Esophagus squamous epithelium (tissue), 4 donors: ENCODE measurements around the gene LGALS4.

Experiments used
- CTCF ChIP-seq, 6 experiments: fragments of 450-650 bp in 4 of 6; fragments of 200-600 bp in 2 of 6; sonication (generic) in 2 of 6; IDR thresholded peaks; one replicate each; pipeline ENCODE4 v1.5.1; 2016 to 2019; ENCODE audit warnings: antibody characterized with exemption in 6 of 6, mild to moderate bottlenecking in 4 of 6, moderate library complexity in 4 of 6
- POLR2A ChIP-seq, 4 donors: fragments of 450-650 bp; IDR thresholded peaks; one replicate each; pipeline ENCODE4 v1.6.1; 2017; ENCODE audit warnings: antibody characterized with exemption in 4 of 4, mild to moderate bottlenecking in 4 of 4, moderate library complexity in 3 of 4

GRCh38 chr19:38812009-38812840 is 520 bp downstream of the LGALS4 start:
- TF ChIP-seq CTCF (IDR thresholded peaks at IDR 0.05) = no peak
- TF ChIP-seq POLR2A (IDR thresholded peaks at IDR 0.05) = no peak
